NCI-H748 treated with DMSO at 0.1 percent for 48 hours (cell line): Measurements from ENCODE around the gene TIMM10.

Source experiments
- DNase-seq: peaks from one replicate; lab custom pipeline; 2025; lab: John Stamatoyannopoulos, UW

TIMM10 gene

DNA sequence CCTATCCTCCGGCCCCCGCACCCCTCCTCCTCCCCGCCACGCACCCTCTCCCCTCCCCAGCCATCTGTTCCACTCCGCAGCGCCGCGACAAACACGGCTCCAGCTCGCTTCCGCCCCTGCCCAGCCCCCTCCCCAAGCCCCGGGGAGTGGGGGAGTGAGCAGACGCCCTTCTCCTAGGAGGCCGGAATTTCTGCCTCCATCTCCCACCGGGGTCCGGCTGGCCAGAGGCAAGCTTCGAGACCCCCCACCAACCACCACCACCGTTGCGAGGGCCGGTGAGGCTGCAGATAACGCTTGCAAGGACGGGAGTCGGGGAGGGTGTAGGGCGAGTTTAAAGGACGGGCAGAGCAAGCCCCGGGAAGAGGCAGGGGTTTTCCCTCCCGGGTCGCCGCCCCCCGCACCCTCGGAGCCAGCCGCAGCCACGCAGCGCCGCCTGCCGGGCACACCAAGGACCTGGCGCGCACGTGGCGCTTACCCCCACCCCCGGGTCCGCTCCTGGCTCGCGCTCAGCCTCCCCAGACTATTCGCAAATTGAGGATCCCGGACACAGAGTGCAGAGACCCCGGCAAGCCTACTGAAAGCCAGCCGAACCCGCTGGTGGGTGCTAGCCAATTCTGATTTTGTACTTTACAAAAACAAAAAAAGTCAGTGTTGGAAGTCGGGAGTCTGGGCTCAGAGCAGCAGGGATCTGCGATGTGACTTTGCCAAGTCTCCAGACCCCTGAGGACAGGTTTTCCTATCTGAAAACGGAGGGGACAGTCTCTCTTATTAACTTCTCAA is 47.6 kb downstream of the TIMM10 start:
- peak; percentile 13 for DNase-seq

GRCh38 chr11:57481915-57482781 is 48.4 kb downstream of the TIMM10 start:
- no peak for DNase-seq

GRCh38 chr11:57481315-57481714 is 49.2 kb downstream of the TIMM10 start:
- no peak for DNase-seq

- peak; percentile 36 for DNase-seq
Measured at GRCh38 chr11:57480409-57481137, 50.0 kb downstream of the TIMM10 start.

DNA sequence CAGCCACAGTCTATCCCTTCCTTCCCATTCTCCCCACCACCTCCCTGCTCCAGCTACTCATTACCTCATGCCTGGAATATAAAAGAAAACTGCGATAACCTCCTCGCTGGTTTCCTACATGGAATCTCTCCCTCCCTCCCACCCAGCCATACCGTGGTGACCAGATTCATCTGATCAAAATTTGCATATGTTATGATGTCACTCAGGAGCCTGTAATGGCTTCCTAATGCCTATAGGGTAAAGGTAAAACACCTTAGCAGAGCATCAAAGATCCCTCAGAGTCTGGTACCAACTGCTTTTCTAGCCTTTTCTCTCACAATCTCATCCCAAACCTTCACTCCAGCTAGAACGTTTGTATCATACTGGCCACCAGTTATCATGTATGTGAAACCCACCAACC is 50.6 kb downstream of the TIMM10 start:
- no peak for DNase-seq

GRCh38 chr11:57479021-57479663 is 51.4 kb downstream of the TIMM10 start:
- DNase-seq, result no peak
